GM20431 (cell line): ENCODE results near the gene C1QB.

Experiments used
- in situ Hi-C: fragments of 300-500 bp; cut with MseI, MboI; formaldehyde crosslinking; loops from one replicate; pipeline ENCODE4 v1.15.0; 2020; ENCODE audit warnings: low sequenced_read_pairs; ENCODE audit not compliant: unreplicated experiment

C1QB gene

GRCh38 chr1:22652881-22653316, at the start of gene C1QB:
Gene C1QB (plus strand): TSS chr1:22653236. CDS start chr1:22659463, 6,227 bp downstream.
- in situ Hi-C loops = no loop called here

- in situ Hi-C loops = no loop called here
Measured at GRCh38 chr1:22606161-22606560, 46.9 kb upstream of the C1QB start.

- in situ Hi-C loops = no loop called here
Measured at GRCh38 chr1:22607154-22607553, 45.9 kb upstream of the C1QB start.

GRCh38 chr1:22608361-22608760, 44.7 kb upstream of the C1QB start:
- in situ Hi-C loops = no loop called here

- in situ Hi-C loops = no loop called here
Measured at GRCh38 chr1:22609291-22609690, 43.7 kb upstream of the C1QB start.

- in situ Hi-C loops = no loop called here
Measured at GRCh38 chr1:22611530-22611947, 41.5 kb upstream of the C1QB start.

GRCh38 chr1:22612671-22613571, 40.1 kb upstream of the C1QB start:
- in situ Hi-C loops = no loop called here

GRCh38 chr1:22613572-22613918, 39.5 kb upstream of the C1QB start:
- in situ Hi-C loops = no loop called here

GRCh38 chr1:22613951-22614350, 39.1 kb upstream of the C1QB start:
- in situ Hi-C loops = no loop called here

- in situ Hi-C loops = no loop called here
Measured at GRCh38 chr1:22615886-22616285, 37.1 kb upstream of the C1QB start.

- in situ Hi-C loops = no loop called here
Measured at GRCh38 chr1:22616571-22616970, 36.5 kb upstream of the C1QB start.

- in situ Hi-C loops = no loop called here
Measured at GRCh38 chr1:22618056-22618455, 35.0 kb upstream of the C1QB start.

GRCh38 chr1:22619252-22619651, 33.8 kb upstream of the C1QB start:
- in situ Hi-C loops = no loop called here

- in situ Hi-C loops = no loop called here
Measured at GRCh38 chr1:22619798-22620197, 33.2 kb upstream of the C1QB start.

- in situ Hi-C loops = no loop called here
Measured at GRCh38 chr1:22621761-22622160, 31.3 kb upstream of the C1QB start.

GRCh38 chr1:22625262-22625925, 27.6 kb upstream of the C1QB start:
- in situ Hi-C loops = loop anchor here (25.0 kb wide), 1 partner anchor 488 kb away; the partner anchor contains the start of gene WNT4

GRCh38 chr1:22626237-22627157, 26.5 kb upstream of the C1QB start:
- in situ Hi-C loops = loop anchor here (25.0 kb wide), 1 partner anchor 489 kb away; the partner anchor contains the start of gene WNT4

GRCh38 chr1:22627331-22627730, 25.7 kb upstream of the C1QB start:
- in situ Hi-C loops = loop anchor here (25.0 kb wide), 1 partner anchor 490 kb away; the partner anchor contains the start of gene WNT4

- in situ Hi-C loops = loop anchor here (25.0 kb wide), 1 partner anchor 492 kb away; the partner anchor contains the start of gene WNT4
Measured at GRCh38 chr1:22628698-22629444, 24.2 kb upstream of the C1QB start.
